Liver (tissue), 9 donors: ENCODE data around the gene RPL7A. TPM values are rescaled to one million over a fixed set of nuclear protein-coding genes. Genes with fewer than 3 reads are reported as not detected.
"Not testable (repeated sequence)": the region's sequence is repeated elsewhere in the genome, so short reads cannot be mapped to it uniquely, and the experiment has no call there.

Source experiments
- DNase-seq: peaks from one replicate; pipeline ENCODE4 v3.0.0-alpha.2; 2017; ENCODE audit warnings: low spot score
- H3K27ac ChIP-seq, 2 donors: one replicate each; pipeline ENCODE4 v1.7.0; 2013; ENCODE audit warnings: inconsistent platforms in 2 of 2, low read length in 2 of 2, control low read depth in 1 of 2, low read depth in 1 of 2, mild to moderate bottlenecking in 1 of 2
- H3K27me3 ChIP-seq, 4 donors: one replicate each; pipeline versions ENCODE4 v1.6.1 to v1.7.0; 2013; ENCODE audit warnings: low read length in 3 of 4, inconsistent platforms in 1 of 4, mild to moderate bottlenecking in 1 of 4, moderate library complexity in 1 of 4; ENCODE audit not compliant: control insufficient read depth in 4 of 4, insufficient read depth in 4 of 4
- H3K36me3 ChIP-seq, 4 donors: one replicate each; pipeline versions ENCODE4 v1.6.1 to v1.7.0; 2013; ENCODE audit warnings: low read length in 3 of 4, mild to moderate bottlenecking in 3 of 4, low read depth in 1 of 4, moderate library complexity in 1 of 4; ENCODE audit not compliant: control insufficient read depth in 4 of 4, insufficient read depth in 3 of 4
- H3K4me1 ChIP-seq, 4 donors: one replicate each; pipeline versions ENCODE4 v1.6.1 to v1.7.0; 2013; ENCODE audit warnings: low read length in 3 of 4, mild to moderate bottlenecking in 3 of 4, moderate library complexity in 1 of 4; ENCODE audit not compliant: control insufficient read depth in 4 of 4, insufficient read depth in 4 of 4
- H3K4me3 ChIP-seq, 3 donors: one replicate each; pipeline versions ENCODE4 v1.6.1 to v1.7.0; 2013; ENCODE audit warnings: low read length in 3 of 3, control low read depth in 1 of 3, low read depth in 1 of 3, mild to moderate bottlenecking in 1 of 3
- H3K9ac ChIP-seq, 2 donors: one replicate each; pipeline ENCODE4 v1.7.0; 2013; ENCODE audit warnings: low read length in 2 of 2, mild to moderate bottlenecking in 2 of 2, moderate library complexity in 2 of 2, control low read depth in 1 of 2, low read depth in 1 of 2
- H3K9me3 ChIP-seq, 4 donors: one replicate each; pipeline versions ENCODE4 v1.6.1 to v1.7.0; 2013; ENCODE audit warnings: low read length in 3 of 4; ENCODE audit not compliant: control insufficient read depth in 4 of 4
- ATF3 ChIP-seq: IDR thresholded peaks from 2 replicates; pipeline ENCODE4 v1.6.1; 2016; ENCODE audit warnings: antibody characterized with exemption
- CTCF ChIP-seq: fragments of 150-350 bp; IDR thresholded peaks from 2 replicates; pipeline ENCODE4 v1.5.1; 2017; ENCODE audit warnings: improper control_type of control experiment, low read depth, low read length; ENCODE audit not compliant: missing input control
- EGR1 ChIP-seq, 2 donors: IDR thresholded peaks; 2 replicates each; pipeline ENCODE4 v1.6.1; 2016 to 2018; ENCODE audit warnings: antibody characterized with exemption in 2 of 2, low read depth in 2 of 2
- HNF4A ChIP-seq, 2 donors: conservative IDR thresholded peaks; 2 replicates each; pipeline ENCODE4 v1.6.1; 2016; ENCODE audit warnings: antibody characterized with exemption in 2 of 2, mild to moderate bottlenecking in 2 of 2
- MAX ChIP-seq: IDR thresholded peaks from 2 replicates; pipeline ENCODE4 v1.6.1; 2016; ENCODE audit warnings: antibody characterized with exemption
- RAD21 ChIP-seq, 2 donors: IDR thresholded peaks; 2 replicates each; pipeline ENCODE4 v1.6.1; 2016; ENCODE audit warnings: antibody characterized with exemption in 2 of 2, mild to moderate bottlenecking in 2 of 2
- REST ChIP-seq: IDR thresholded peaks from 2 replicates; pipeline ENCODE4 v1.6.1; 2016; ENCODE audit warnings: antibody characterized with exemption, mild to moderate bottlenecking
- RXRA ChIP-seq, 2 donors: IDR thresholded peaks; 2 replicates each; pipeline ENCODE4 v1.6.1; 2017 to 2018; ENCODE audit warnings: antibody characterized with exemption in 2 of 2, mild to moderate bottlenecking in 1 of 2
- SP1 ChIP-seq: IDR thresholded peaks from 2 replicates; pipeline ENCODE4 v1.6.1; 2018; ENCODE audit warnings: antibody characterized with exemption, mild to moderate bottlenecking
- TAF1 ChIP-seq: conservative IDR thresholded peaks from 2 replicates; pipeline ENCODE4 v1.6.1; 2016; ENCODE audit warnings: antibody characterized with exemption, mild to moderate bottlenecking
- YY1 ChIP-seq: IDR thresholded peaks from 2 replicates; pipeline ENCODE4 v1.6.1; 2016; ENCODE audit warnings: antibody characterized with exemption, mild to moderate bottlenecking
- WGBS: extraction: QIAGEN DNeasy Blood & Tissue Kit; methylation state at CpG from one replicate; pipeline ENCODE4 v1.1.7; 2013; 5-methylcytosine and 5-hydroxymethylcytosine counted together
- polyA plus RNA-seq, 2 donors: library from polyadenylated mRNA; stranded (reverse) in 1 of 2; unstranded in 1 of 2; fragments of 200-250 nt in 1 of 2; fragments of >200 nt in 1 of 2; fragmentation: Nextera tagmentation in 1 of 2; extraction: Ambion mirVana in 1 of 2; gene quantifications; one replicate each; pipeline versions ENCODE4 v1.2.1 to v1.2.3, GENCODE V29; 2013 to 2015
- total RNA-seq, 2 donors: library from RNA; depleted of rRNA; stranded (reverse); fragments of >200 nt; gene quantifications; one replicate each; pipeline ENCODE4 v1.2.3, GENCODE V29; 2014
- donor health status: healthy.
- donor health status: healthy.
- donor health status: healthy.
- donor health status: healthy.
- donor health status: healthy.

The RPL7A gene
- total and polyA plus RNA-seq, 4 donors = 215 to 930 (median 704) TPM

GRCh38 chr9:133390713-133391112, 42.7 kb downstream of the RPL7A start:
- no peak overlapping the region for H3K9ac ChIP-seq
- H3K9me3 ChIP-seq = no peaks in the 10 kb centered on the region
- no peaks in the 10 kb centered on the region for H3K36me3 ChIP-seq
- 80% methylated on average over 7 of the region's 7 CpGs for WGBS
- H3K4me1 ChIP-seq = no peaks in the 10 kb centered on the region
- TF ChIP-seq CTCF = no peak
- no peak for TF ChIP-seq HNF4A (conservative IDR thresholded peaks at IDR 0.05)
- no peak for TF ChIP-seq RAD21 (IDR thresholded peaks at IDR 0.05)
- TF ChIP-seq REST = no peak
- TF ChIP-seq RXRA (IDR thresholded peaks at IDR 0.05) = no peak
- TF ChIP-seq YY1 = no peak
- no peaks in the 10 kb centered on the region for H3K27me3 ChIP-seq
- no peak overlapping the region for H3K4me3 ChIP-seq
- H3K27ac ChIP-seq = no peak overlapping the region
- no peak for DNase-seq

GRCh38 chr9:133391449-133391848, 43.4 kb downstream of the RPL7A start:
- H3K9ac ChIP-seq, H3K9me3 ChIP-seq, H3K27me3 ChIP-seq, H3K36me3 ChIP-seq, H3K4me1 ChIP-seq, H3K27ac ChIP-seq, DNase-seq, H3K4me3 ChIP-seq: not testable (repeated sequence)
- 28% methylated on average over 3 of the region's 4 CpGs for WGBS

- not testable (repeated sequence) for H3K4me3 ChIP-seq, DNase-seq, H3K9me3 ChIP-seq, H3K27ac ChIP-seq, H3K4me1 ChIP-seq, H3K9ac ChIP-seq, H3K36me3 ChIP-seq, H3K27me3 ChIP-seq
- WGBS = 94% methylated on average over 3 of the region's 3 CpGs
Measured at GRCh38 chr9:133392308-133392707, 44.3 kb downstream of the RPL7A start.

- Histone ChIP-seq H3K27me3 (peaks cover 0 to 7% (median 0%) of the 10 kb centered on the region in 4 donors), H3K9me3 (no peaks in the 10 kb centered on the region), H3K36me3 (no peaks in the 10 kb centered on the region), H3K4me1 (no peaks in the 10 kb centered on the region), H3K27ac (no peak overlapping the region), H3K9ac (no peak overlapping the region), H3K4me3 (no peak overlapping the region)
- 93% methylated on average over 3 of the region's 3 CpGs for WGBS
- no peak for TF ChIP-seq HNF4A (conservative IDR thresholded peaks at IDR 0.05)
- TF ChIP-seq SP1 = no peak
- TF ChIP-seq EGR1 (IDR thresholded peaks at IDR 0.05; ENCODE audit: low read depth in 2 of 2) = no peak
- no peak for TF ChIP-seq TAF1
- TF ChIP-seq MAX = no peak
- TF ChIP-seq YY1 = no peak
- no peak for TF ChIP-seq RAD21 (IDR thresholded peaks at IDR 0.05)
- TF ChIP-seq ATF3 = no peak
- DNase-seq = no peak
Measured at GRCh38 chr9:133393399-133393798, 45.4 kb downstream of the RPL7A start.
